Panc1 (cell line): Measurements from ENCODE around the gene CFC1B. TPM values are rescaled to one million over a fixed set of nuclear protein-coding genes. Genes with fewer than 3 reads are reported as not detected.
"Not testable (repeated sequence)": the region's sequence is repeated elsewhere in the genome, so short reads cannot be mapped to it uniquely, and the experiment has no call there.

Experiments
- ATAC-seq: fragments of 200-7000 bp; cut with Tn5 transposase; 2 replicates; pipeline ENCODE4 v1.9.1; 2020; ENCODE audit warnings: mild to moderate bottlenecking, moderate library complexity
- BruUV-seq: library from RNA; stranded (reverse); fragments of 400-500 nt; replicated peaks from 2 replicates; lab custom pipeline; 2021; lab: Mats Ljungman, UMichigan
- CTCF ChIA-PET: fragments of 300-600 bp; sonication (Branson Sonifier 250); formaldehyde crosslinking; loops from one replicate; lab custom pipeline; 2022; ENCODE audit warnings: antibody characterized with exemption; lab: Charles Lee
- POLR2A ChIA-PET: fragments of 300-600 bp; sonication (Branson Sonifier 250); formaldehyde crosslinking; loops from one replicate; lab custom pipeline; 2022; ENCODE audit warnings: antibody characterized with exemption; lab: Charles Lee
- DNase-seq: peaks from one replicate; pipeline ENCODE4 v3.0.0-alpha.2; 2010; ENCODE audit warnings: low read depth, low spot score
- H3K27ac ChIP-seq: 2 replicates; pipeline ENCODE4 v1.5.1; 2011; ENCODE audit warnings: mild to moderate bottlenecking, low read length, inconsistent platforms
- H3K27me3 ChIP-seq: fragments of 200-500 bp; sonication (Bioruptor generic); 2 replicates; pipeline ENCODE4 v1.6.0; 2014; ENCODE audit warnings: low read length, inconsistent platforms; ENCODE audit not compliant: control insufficient read depth, insufficient read depth
- H3K36me3 ChIP-seq: fragments of 200-500 bp; sonication (Bioruptor generic); 2 replicates; pipeline ENCODE4 v1.5.1; 2014; ENCODE audit warnings: inconsistent platforms, mild to moderate bottlenecking, low read length, moderate library complexity; ENCODE audit not compliant: control insufficient read depth, insufficient read depth
- H3K4me1 ChIP-seq: 2 replicates; pipeline ENCODE4 v1.5.1; 2011; ENCODE audit warnings: inconsistent platforms, mild to moderate bottlenecking, low read length, moderate library complexity; ENCODE audit not compliant: control insufficient read depth, insufficient read depth
- H3K4me3 ChIP-seq, 2 experiments: 2 replicates each; pipeline ENCODE4 v1.5.1; 2011 to 2012; ENCODE audit warnings: low read depth in 2 of 2, low read length in 2 of 2, mild to moderate bottlenecking in 2 of 2, inconsistent platforms in 1 of 2, moderate library complexity in 1 of 2
- H3K9me3 ChIP-seq: fragments of 200-500 bp; sonication (Bioruptor generic); 2 replicates; pipeline ENCODE4 v1.5.1; 2014; ENCODE audit warnings: low read depth, mild to moderate bottlenecking, inconsistent platforms, low read length, moderate library complexity; ENCODE audit not compliant: control insufficient read depth, insufficient read depth
- in situ Hi-C: cut with HindIII; loops from 2 replicates; pipeline ENCODE4 v1.10.0; 2016; ENCODE audit warnings: low sequenced_read_pairs, low pct_unique_long_range_greater_than_20kb
- intact Hi-C: fragments of 100-400 bp; cut with micrococcal nuclease; formaldehyde crosslinking; loops from one replicate; pipeline ENCODE4 v1.10.0; 2022; ENCODE audit not compliant: unreplicated experiment
- total RNA-seq: library from RNA; stranded (reverse); gene quantifications from one replicate; pipeline ENCODE4 v1.2.1, GENCODE V29; 2021; ENCODE audit not compliant: unreplicated experiment

CFC1B gene
- total RNA-seq, 1 experiment from 2014 or later: not detected

DNA sequence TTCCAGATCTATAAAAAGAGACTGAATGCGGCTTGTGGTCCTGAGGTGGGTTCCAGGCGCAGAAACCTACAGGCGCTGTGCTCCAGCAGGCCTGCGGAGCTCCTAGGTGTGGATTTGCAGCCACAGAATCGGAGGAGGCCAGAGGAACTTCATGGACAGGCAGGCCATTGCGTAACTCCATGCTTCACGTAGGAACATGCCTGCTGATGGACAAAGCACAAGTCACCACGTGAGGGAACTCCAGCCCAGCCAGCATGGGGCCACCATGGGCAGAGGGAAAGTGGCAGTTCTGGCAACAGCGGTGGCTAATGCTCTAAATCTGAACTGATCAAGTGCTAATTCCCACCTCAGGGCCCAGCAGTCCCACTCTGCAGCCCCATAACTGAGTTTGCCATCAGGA, 17.2 kb downstream of the CFC1B start:
- DNase-seq, CTCF ChIA-PET, H3K36me3 ChIP-seq, intact Hi-C loops, H3K4me1 ChIP-seq, POLR2A ChIA-PET, H3K4me3 ChIP-seq, BruUV-seq, H3K9me3 ChIP-seq, H3K27me3 ChIP-seq, H3K27ac ChIP-seq, in situ Hi-C loops, ATAC-seq: not testable (repeated sequence)

DNA sequence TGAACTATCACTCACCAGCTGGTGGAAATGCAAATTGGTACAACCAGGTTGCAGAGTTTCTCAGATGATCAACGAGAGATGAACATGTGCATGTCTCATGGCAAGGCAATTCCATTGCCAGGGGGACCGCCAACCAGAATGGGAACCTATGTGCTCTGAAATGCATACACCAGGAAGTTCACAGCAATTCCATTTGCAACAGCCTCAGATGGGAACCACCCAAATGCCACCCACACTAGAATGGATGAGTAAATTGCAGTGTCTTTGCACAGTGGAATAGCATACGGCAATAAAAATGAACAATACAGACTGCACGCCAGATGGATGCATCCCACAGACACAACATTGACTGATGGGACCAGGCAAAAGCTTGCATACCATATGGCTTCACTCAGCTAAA, 21.8 kb downstream of the CFC1B start:
- H3K36me3 ChIP-seq, in situ Hi-C loops, CTCF ChIA-PET, H3K27me3 ChIP-seq, H3K4me1 ChIP-seq, H3K27ac ChIP-seq, H3K9me3 ChIP-seq, H3K4me3 ChIP-seq, BruUV-seq, DNase-seq, intact Hi-C loops, ATAC-seq, POLR2A ChIA-PET: not testable (repeated sequence)

DNA sequence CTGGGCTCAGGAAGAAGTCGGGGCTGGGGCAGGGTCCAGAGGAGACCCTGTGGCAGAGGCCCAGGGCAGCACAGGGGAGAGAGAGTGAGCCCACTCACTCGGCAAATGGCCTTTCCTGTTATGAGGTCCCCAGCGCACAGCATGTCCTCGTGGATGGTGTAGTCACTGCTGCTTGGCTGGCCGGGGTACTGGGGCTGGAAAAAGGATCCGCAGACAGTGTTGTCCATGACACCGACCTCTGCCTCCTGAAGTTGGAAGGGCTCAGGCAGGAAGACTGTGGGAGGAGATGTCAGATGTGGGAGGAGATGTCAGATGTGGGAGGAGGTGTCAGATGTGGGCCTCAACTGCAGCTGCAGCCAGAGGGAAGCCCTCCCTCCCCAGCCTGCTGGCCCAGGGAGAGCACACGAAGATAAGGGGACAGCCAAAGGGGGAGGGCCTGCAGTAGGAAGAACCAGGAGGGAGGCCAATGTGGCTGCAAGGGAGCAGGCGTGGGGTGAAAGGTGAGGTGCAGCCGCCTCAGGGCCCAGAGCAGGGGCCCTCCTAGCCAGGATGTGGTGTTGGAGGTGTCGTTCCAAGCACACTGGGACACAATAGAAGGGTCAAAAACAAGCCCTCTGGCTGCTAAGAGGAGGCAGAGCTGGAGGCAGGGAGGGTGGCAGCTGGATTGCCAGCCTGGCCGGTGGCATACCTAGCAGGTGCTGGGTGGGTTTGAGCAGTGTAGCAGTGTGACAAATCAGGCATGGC, 22.9 kb downstream of the CFC1B start:
- POLR2A ChIA-PET, H3K36me3 ChIP-seq, H3K9me3 ChIP-seq, H3K4me1 ChIP-seq, intact Hi-C loops, BruUV-seq, H3K4me3 ChIP-seq, CTCF ChIA-PET, ATAC-seq, H3K27me3 ChIP-seq, in situ Hi-C loops, DNase-seq, H3K27ac ChIP-seq: not testable (repeated sequence)

DNA sequence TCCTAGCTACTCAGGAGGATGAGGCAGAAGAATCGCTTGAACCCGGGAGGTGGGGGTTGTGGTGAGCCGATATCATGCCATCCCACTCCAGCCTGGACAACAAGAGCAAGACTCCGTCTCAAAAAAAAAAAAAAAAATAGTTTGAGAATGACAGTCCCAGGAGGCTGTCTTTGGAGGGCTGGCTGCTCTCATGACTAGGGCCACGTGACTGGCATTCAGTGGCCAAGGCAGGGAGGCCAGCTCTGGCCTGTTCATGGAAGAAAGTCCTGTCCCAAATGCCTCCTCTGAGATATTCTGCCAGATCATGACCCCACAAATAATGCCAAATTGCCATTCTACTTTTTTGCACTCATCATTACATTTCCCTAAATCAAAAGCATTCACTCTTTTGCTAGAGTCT, 24.0 kb downstream of the CFC1B start:
- H3K36me3 ChIP-seq, POLR2A ChIA-PET, in situ Hi-C loops, DNase-seq, BruUV-seq, H3K27me3 ChIP-seq, ATAC-seq, H3K9me3 ChIP-seq, CTCF ChIA-PET, H3K4me3 ChIP-seq, H3K4me1 ChIP-seq, H3K27ac ChIP-seq, intact Hi-C loops: not testable (repeated sequence)

DNA sequence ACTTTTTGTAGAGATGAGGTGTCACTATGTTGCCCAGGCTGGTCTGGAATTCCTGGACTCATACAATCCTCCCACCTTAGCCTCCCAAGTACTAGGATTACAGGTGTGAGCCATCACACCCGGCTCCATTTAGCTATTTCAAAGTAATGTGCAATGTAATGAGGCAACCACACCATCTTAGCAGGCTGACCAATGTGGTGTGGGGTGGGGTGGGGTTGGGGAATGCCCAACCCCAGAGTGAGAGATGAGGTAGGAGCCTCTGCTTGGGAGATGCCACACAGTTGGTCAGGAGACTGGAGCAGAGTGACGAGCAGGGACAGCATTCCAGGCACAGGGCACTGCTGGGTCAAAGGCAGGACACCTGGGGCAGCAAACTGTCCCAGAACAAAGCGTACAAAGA, 27.4 kb downstream of the CFC1B start:
- in situ Hi-C loops, H3K27me3 ChIP-seq, H3K27ac ChIP-seq, BruUV-seq, DNase-seq, ATAC-seq, POLR2A ChIA-PET, H3K4me1 ChIP-seq, H3K36me3 ChIP-seq, intact Hi-C loops, H3K9me3 ChIP-seq, CTCF ChIA-PET, H3K4me3 ChIP-seq: not testable (repeated sequence)

DNA sequence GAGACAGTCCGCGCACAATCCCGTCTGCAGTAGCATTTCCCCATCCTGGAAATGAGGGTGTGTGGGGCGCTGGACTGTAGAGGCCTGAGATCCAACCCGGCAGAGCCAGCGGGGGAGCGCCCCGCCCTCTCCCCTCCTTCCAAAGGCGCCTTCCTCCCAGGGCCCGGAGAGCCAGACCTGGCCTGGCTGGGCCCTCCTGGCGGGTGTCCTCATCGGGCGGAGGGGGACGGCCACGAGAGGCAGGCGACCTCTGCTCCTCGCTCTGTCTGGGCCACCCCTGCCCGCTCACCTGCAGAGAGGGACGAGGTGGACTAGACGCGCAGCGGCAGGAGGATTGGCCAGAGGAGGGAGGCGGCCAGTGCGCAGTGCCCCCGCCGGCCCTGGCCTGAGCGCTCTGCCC, 28.5 kb downstream of the CFC1B start:
- DNase-seq, BruUV-seq, ATAC-seq, H3K27me3 ChIP-seq, H3K9me3 ChIP-seq, H3K4me1 ChIP-seq, H3K27ac ChIP-seq, intact Hi-C loops, in situ Hi-C loops, H3K36me3 ChIP-seq, H3K4me3 ChIP-seq, CTCF ChIA-PET, POLR2A ChIA-PET: not testable (repeated sequence)

DNA sequence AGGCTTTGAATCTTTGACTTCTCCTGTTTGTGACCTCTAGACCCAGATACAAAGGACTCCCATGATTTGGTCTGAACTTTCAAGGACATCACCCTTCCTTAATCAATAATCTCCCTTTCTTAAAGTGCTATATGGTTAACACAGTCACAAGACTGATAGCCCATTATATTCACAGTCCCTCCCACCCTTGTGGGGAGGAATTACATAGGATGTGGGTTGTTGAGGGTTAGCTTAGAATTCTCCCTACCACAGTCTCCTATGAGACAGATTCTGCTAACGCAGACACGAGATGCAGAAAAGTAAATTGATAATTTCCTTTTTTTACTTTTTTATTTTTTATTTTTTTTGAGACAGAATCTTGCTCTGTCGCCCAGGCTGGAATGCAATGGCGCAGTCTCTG, 33.2 kb downstream of the CFC1B start:
- not testable (repeated sequence) for BruUV-seq

More for the DNA sequence above, 33.2 kb downstream of the CFC1B start:
- H3K36me3 ChIP-seq, DNase-seq, ATAC-seq, in situ Hi-C loops, H3K27me3 ChIP-seq, H3K9me3 ChIP-seq, POLR2A ChIA-PET, intact Hi-C loops, CTCF ChIA-PET, H3K4me3 ChIP-seq, H3K27ac ChIP-seq, H3K4me1 ChIP-seq: not testable (repeated sequence)
